K562 (cell line): Measurements from ENCODE around the gene NOL8. TPM values are rescaled to one million over a fixed set of nuclear protein-coding genes. Genes with fewer than 3 reads are reported as not detected.

ENCODE experiments used
- BRD4 ChIP-seq: fragments of 200-600 bp; sonication (generic); IDR thresholded peaks from 2 replicates; pipeline ENCODE4 v1.6.1; 2017; ENCODE audit warnings: inconsistent platforms
- CHD1 ChIP-seq: fragments of 200-600 bp; sonication (generic); IDR thresholded peaks from one replicate; pipeline ENCODE4 v1.6.1; 2012; ENCODE audit warnings: mild to moderate bottlenecking, moderate library complexity, low read length, inconsistent platforms
- ELF1 ChIP-seq: fragments of 200-800 bp; sonication (Bioruptor generic); IDR thresholded peaks from 2 replicates; pipeline ENCODE4 v1.6.1; 2016; ENCODE audit warnings: missing genetic modification characterization, missing compliant biosample characterization
- ESRRB ChIP-seq: fragments of 250-450 bp; sonication (Bioruptor Pico); IDR thresholded peaks from 2 replicates; pipeline ENCODE4 v1.5.0; 2020; ENCODE audit warnings: mild to moderate bottlenecking, moderate library complexity, borderline replicate concordance
- ETV1 ChIP-seq: fragments of 450-650 bp; conservative IDR thresholded peaks from 2 replicates; pipeline ENCODE4 v1.6.1; 2016; ENCODE audit warnings: missing genetic modification characterization, control low read depth, low read depth, missing compliant biosample characterization
- HDAC1 ChIP-seq, 2 experiments: fragments of 450-650 bp; IDR thresholded peaks; 2 replicates each; pipeline ENCODE4 v1.6.1; 2016 to 2017; ENCODE audit warnings: inconsistent platforms in 1 of 2, mild to moderate bottlenecking in 1 of 2, moderate library complexity in 1 of 2
- L3MBTL2 ChIP-seq: fragments of 450-650 bp; IDR thresholded peaks from 2 replicates; pipeline ENCODE4 v1.6.1; 2016; ENCODE audit warnings: mild to moderate bottlenecking, moderate library complexity
- MIER1 ChIP-seq: fragments of 450-650 bp; IDR thresholded peaks from 2 replicates; pipeline ENCODE4 v1.6.1; 2016; ENCODE audit warnings: antibody characterized with exemption, mild to moderate bottlenecking, low read depth
- NEUROD1 ChIP-seq: fragments of 150-350 bp; IDR thresholded peaks from 2 replicates; pipeline ENCODE4 v1.6.1; 2014; ENCODE audit warnings: borderline replicate concordance, low read length, low read depth; ENCODE audit not compliant: partially characterized antibody
- SIN3A ChIP-seq, 2 experiments: fragments of 150-350 bp in 1 of 2; IDR thresholded peaks; 2 replicates each; pipeline ENCODE4 v1.6.1; 2011 to 2016; ENCODE audit warnings: borderline replicate concordance in 2 of 2, low read depth in 2 of 2, low read length in 2 of 2, mild to moderate bottlenecking in 2 of 2, moderate library complexity in 2 of 2; ENCODE audit not compliant: control insufficient read depth in 1 of 2
- SNRNP70 ChIP-seq: fragments of 200-400 bp; formaldehyde crosslinking; optimal IDR thresholded peaks from 2 replicates; pipeline ENCODE3; 2017; ENCODE audit warnings: low read depth, low read length
- SOX6 ChIP-seq: fragments of 450-650 bp; IDR thresholded peaks from 2 replicates; pipeline ENCODE4 v1.6.1; 2014; ENCODE audit warnings: mild to moderate bottlenecking
- SREBF1 ChIP-seq: fragments of 150-350 bp; IDR thresholded peaks from 2 replicates; pipeline ENCODE4 v1.6.1; 2014; ENCODE audit warnings: antibody characterized with exemption, low read depth, low read length, borderline replicate concordance
- TEAD1 ChIP-seq, 2 experiments: fragments of 450-650 bp in 1 of 2; sonication (generic) in 1 of 2; formaldehyde crosslinking; IDR thresholded peaks; 2 replicates each; pipeline versions ENCODE4 v1.4.0 to v1.8.0; 2020 to 2022; ENCODE audit warnings: mild to moderate bottlenecking in 2 of 2, missing genetic modification reagents in 1 of 2
- ZBED1 ChIP-seq: IDR thresholded peaks from 2 replicates; pipeline ENCODE4 v1.6.1; 2014
- ZBTB7A ChIP-seq: IDR thresholded peaks from 2 replicates; pipeline ENCODE4 v1.6.1; 2011; ENCODE audit warnings: low read depth, mild to moderate bottlenecking, low read length, moderate library complexity, borderline replicate concordance; ENCODE audit not compliant: control insufficient read depth
- ZNF197 ChIP-seq: fragments of 200-800 bp; sonication (Bioruptor generic); IDR thresholded peaks from 2 replicates; pipeline ENCODE4 v1.6.1; 2016; ENCODE audit warnings: low read depth, missing genetic modification characterization, missing compliant biosample characterization
- ZNF764 ChIP-seq: fragments of 250-450 bp; sonication (Bioruptor Pico); IDR thresholded peaks from 2 replicates; pipeline ENCODE4 v1.4.0; 2020; ENCODE audit warnings: low read depth, mild to moderate bottlenecking, moderate library complexity
- polyA plus RNA-seq, 8 experiments: library from polyadenylated mRNA; depleted of rRNA in 4 of 8; stranded (reverse) in 5 of 8; unstranded in 3 of 8; fragments of >200 nt; fragmentation: Nextera tagmentation in 2 of 8; fragmentation: Illumina TruSeq in 1 of 8; extraction: Ambion mirVana in 2 of 8; extraction: Trizol in 1 of 8; gene quantifications; 2 replicates each; pipeline versions ENCODE4 v1.2.1 to v1.2.3, GENCODE V29; 2011 to 2014; ENCODE audit warnings: inconsistent platforms in 1 of 8, missing spikeins in 1 of 8
- total RNA-seq, 7 experiments: library from RNA; depleted of rRNA in 6 of 7; stranded (reverse); fragments of >200 nt in 6 of 7; fragmentation: Illumina TruSeq in 2 of 7; extraction: Trizol in 2 of 7; gene quantifications; 2 replicates each; pipeline versions ENCODE4 v1.2.1 to v1.2.3, GENCODE V29; 2011 to 2021; ENCODE audit warnings: low replicate concordance in 1 of 7
- TF ChIP-seq, protein P1 (sequence below), 2 experiments: fragments of 450-650 bp; IDR thresholded peaks; 2 replicates each; pipeline ENCODE4 v1.6.1; 2016
- TF ChIP-seq, protein P2 (sequence below): sonication (generic); formaldehyde crosslinking; IDR thresholded peaks from 2 replicates; pipeline ENCODE4 v1.8.0; 2023; ENCODE audit warnings: mild to moderate bottlenecking, missing genetic modification reagents
- TF ChIP-seq, protein P3 (sequence below): fragments of 450-650 bp; formaldehyde crosslinking; IDR thresholded peaks from 2 replicates; pipeline ENCODE4 v1.4.0; 2020; ENCODE audit warnings: mild to moderate bottlenecking

The NOL8 gene
- total and polyA plus RNA-seq, 9 of the 15 experiments (the other 6 are each of a cell fraction or from before 2014, with no cell fraction given) = 51.3 to 91.5 (median 58.7) TPM

DNA sequence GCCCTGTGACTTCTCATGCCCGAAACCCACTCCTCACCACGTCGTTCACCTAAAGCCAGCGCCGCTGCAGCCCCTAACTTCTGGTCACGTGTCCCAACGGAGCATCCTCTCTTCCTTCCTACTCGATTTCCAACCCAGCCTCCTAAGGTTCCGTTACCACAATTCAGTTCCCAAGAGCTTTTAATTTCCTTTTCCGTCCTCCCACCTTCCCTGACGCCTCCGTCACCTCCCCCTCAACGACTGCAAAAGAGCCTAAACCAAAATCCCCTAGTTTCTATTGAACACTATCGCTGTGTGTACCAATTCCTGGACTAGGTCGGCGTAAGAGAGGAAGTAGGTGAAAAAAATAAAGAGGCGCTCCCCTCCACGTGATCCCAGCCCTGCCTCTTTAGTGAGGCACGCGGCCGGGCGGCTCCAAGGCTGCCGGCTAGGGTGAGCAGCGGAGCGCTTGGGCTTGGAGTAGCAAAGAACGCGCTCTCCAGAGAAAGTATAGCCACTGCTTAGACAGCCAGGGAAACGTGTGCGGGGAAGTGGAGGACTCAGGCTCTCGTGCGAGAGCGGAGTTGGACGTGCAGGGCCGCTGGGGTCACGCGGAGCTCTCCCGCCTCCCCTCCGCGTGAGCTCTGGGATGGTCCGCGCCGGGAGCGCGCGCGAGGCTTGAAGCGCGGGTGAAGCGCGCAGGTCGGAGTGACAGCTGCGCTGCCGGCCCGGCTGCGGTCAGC is at the start of gene NOL8, which contains the start of gene CENPP (continued):
- TF ChIP-seq MIER1 (peak; percentile 72), SOX6 (peak; percentile 41), SIN3A (IDR thresholded peaks at IDR 0.05; ENCODE audit: borderline replicate concordance in 2 of 2, control insufficient read depth in 1 of 2, low read depth in 2 of 2, low read length in 2 of 2) (peak; percentile 92 to 98; a peak in 3 of 4 replicates), CHD1 (no peak), BRD4 (no peak), L3MBTL2 (peak; percentile 92), ESRRB (CRISPR knock-in tag) (no peak), ZBED1 (no peak), TEAD1 (CRISPR knock-in tag; IDR thresholded peaks at IDR 0.05) (peak in 1 of 2 experiments; percentile 27; a peak in 1 of 4 replicates), HDAC1 (IDR thresholded peaks at IDR 0.05) (peak; percentile 83 to 99), SREBF1 (peak; percentile 85), ZBTB7A (peak; percentile 35; the same call in 1 of the 2 replicates), SNRNP70 (no peak), ELF1 (tag) (peak; percentile 97), ZNF764 (CRISPR knock-in tag) (no peak), ETV1 (peak; percentile 77), NEUROD1 (peak; percentile 87), ZNF197 (CRISPR knock-in tag) (peak; percentile 87; the same call in 1 of the 2 replicates)
- TF ChIP-seq, protein P1, sequence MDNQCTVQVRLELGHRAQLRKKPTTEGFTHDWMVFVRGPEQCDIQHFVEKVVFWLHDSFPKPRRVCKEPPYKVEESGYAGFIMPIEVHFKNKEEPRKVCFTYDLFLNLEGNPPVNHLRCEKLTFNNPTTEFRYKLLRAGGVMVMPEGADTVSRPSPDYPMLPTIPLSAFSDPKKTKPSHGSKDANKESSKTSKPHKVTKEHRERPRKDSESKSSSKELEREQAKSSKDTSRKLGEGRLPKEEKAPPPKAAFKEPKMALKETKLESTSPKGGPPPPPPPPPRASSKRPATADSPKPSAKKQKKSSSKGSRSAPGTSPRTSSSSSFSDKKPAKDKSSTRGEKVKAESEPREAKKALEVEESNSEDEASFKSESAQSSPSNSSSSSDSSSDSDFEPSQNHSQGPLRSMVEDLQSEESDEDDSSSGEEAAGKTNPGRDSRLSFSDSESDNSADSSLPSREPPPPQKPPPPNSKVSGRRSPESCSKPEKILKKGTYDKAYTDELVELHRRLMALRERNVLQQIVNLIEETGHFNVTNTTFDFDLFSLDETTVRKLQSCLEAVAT (IDR thresholded peaks at IDR 0.05) = peak; percentile 53 to 73; a peak in 3 of 4 replicates
- TF ChIP-seq, protein P2, sequence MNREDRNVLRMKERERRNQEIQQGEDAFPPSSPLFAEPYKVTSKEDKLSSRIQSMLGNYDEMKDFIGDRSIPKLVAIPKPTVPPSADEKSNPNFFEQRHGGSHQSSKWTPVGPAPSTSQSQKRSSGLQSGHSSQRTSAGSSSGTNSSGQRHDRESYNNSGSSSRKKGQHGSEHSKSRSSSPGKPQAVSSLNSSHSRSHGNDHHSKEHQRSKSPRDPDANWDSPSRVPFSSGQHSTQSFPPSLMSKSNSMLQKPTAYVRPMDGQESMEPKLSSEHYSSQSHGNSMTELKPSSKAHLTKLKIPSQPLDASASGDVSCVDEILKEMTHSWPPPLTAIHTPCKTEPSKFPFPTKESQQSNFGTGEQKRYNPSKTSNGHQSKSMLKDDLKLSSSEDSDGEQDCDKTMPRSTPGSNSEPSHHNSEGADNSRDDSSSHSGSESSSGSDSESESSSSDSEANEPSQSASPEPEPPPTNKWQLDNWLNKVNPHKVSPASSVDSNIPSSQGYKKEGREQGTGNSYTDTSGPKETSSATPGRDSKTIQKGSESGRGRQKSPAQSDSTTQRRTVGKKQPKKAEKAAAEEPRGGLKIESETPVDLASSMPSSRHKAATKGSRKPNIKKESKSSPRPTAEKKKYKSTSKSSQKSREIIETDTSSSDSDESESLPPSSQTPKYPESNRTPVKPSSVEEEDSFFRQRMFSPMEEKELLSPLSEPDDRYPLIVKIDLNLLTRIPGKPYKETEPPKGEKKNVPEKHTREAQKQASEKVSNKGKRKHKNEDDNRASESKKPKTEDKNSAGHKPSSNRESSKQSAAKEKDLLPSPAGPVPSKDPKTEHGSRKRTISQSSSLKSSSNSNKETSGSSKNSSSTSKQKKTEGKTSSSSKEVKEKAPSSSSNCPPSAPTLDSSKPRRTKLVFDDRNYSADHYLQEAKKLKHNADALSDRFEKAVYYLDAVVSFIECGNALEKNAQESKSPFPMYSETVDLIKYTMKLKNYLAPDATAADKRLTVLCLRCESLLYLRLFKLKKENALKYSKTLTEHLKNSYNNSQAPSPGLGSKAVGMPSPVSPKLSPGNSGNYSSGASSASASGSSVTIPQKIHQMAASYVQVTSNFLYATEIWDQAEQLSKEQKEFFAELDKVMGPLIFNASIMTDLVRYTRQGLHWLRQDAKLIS (CRISPR knock-in tag) = peak; percentile 67; the same call in 1 of the 2 replicates
- TF ChIP-seq, protein P3, sequence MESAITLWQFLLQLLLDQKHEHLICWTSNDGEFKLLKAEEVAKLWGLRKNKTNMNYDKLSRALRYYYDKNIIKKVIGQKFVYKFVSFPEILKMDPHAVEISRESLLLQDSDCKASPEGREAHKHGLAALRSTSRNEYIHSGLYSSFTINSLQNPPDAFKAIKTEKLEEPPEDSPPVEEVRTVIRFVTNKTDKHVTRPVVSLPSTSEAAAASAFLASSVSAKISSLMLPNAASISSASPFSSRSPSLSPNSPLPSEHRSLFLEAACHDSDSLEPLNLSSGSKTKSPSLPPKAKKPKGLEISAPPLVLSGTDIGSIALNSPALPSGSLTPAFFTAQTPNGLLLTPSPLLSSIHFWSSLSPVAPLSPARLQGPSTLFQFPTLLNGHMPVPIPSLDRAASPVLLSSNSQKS = no peak
